GM12878 (cell line): ENCODE data around the gene LDB3. TPM values are rescaled to one million over a fixed set of nuclear protein-coding genes. Genes with fewer than 3 reads are reported as not detected.

Experiments used
- ATAC-seq: fragments of 200-7000 bp; cut with Tn5 transposase; 3 replicates; pipeline ENCODE4 v1.9.1; 2020; ENCODE audit warnings: mild to moderate bottlenecking, moderate library complexity
- BruUV-seq: library from RNA; stranded (reverse); fragments of 400-500 nt; replicated peaks from 2 replicates; lab custom pipeline; 2021; lab: Mats Ljungman, UMichigan
- CTCF ChIA-PET: fragments of 300-600 bp; sonication (Branson Sonifier 250); formaldehyde crosslinking; extraction: SDS; loops from one replicate; lab custom pipeline; 2021; ENCODE audit warnings: inconsistent platforms; lab: Yijun Ruan, JAX
- POLR2A ChIA-PET: fragments of 350-600 bp; formaldehyde crosslinking; extraction: SDS; loops from one replicate; lab custom pipeline; 2021; ENCODE audit warnings: inconsistent platforms; lab: Charles Lee
- RAD21 ChIA-PET: fragments of 300-600 bp; sonication (Branson Sonifier 250); formaldehyde crosslinking; loops from one replicate; lab custom pipeline; 2023; ENCODE audit warnings: antibody characterized with exemption; ENCODE audit not compliant: unreplicated experiment; lab: Charles Lee
- SMC1A ChIA-PET: fragments of 300-600 bp; sonication (Branson Sonifier 250); formaldehyde crosslinking; loops from one replicate; lab custom pipeline; 2023; ENCODE audit not compliant: unreplicated experiment, uncharacterized antibody; lab: Charles Lee
- DNase-seq: peaks from one replicate; pipeline ENCODE4 v3.0.0-alpha.2; 2011; ENCODE audit warnings: low read depth, low spot score
- FAIRE-seq: peaks from 3 replicates; lab custom pipeline; 2011; peaks lifted over from hg19 to GRCh38; lab: Jason Lieb, UNC
- H2AFZ ChIP-seq: 2 replicates; pipeline ENCODE4 v1.6.0; 2011; ENCODE audit warnings: low read depth, low read length, control low read depth; ENCODE audit not compliant: control insufficient read depth
- H3K27ac ChIP-seq: 2 replicates; pipeline ENCODE4 v1.5.1; 2011; ENCODE audit warnings: control low read depth; ENCODE audit not compliant: control insufficient read depth, insufficient read depth
- H3K27me3 ChIP-seq, 2 experiments: replicated peaks in 1 of 2; 2 replicates each; pipeline versions ENCODE4 v1.6.0 to v1.6.1; 2011; ENCODE audit warnings: low read length in 1 of 2; ENCODE audit not compliant: control insufficient read depth in 2 of 2, insufficient read depth in 2 of 2
- H3K36me3 ChIP-seq, 2 experiments: 2 replicates each; pipeline ENCODE4 v1.5.1; 2011; ENCODE audit warnings: low read length in 1 of 2; ENCODE audit not compliant: control insufficient read depth in 2 of 2, insufficient read depth in 2 of 2
- H3K4me1 ChIP-seq: 2 replicates; pipeline ENCODE4 v1.6.1; 2011; ENCODE audit warnings: mild to moderate bottlenecking, low read length, moderate library complexity, mixed read lengths; ENCODE audit not compliant: control insufficient read depth, insufficient read depth
- H3K4me2 ChIP-seq: 2 replicates; pipeline ENCODE4 v1.6.0; 2011; ENCODE audit warnings: control low read depth; ENCODE audit not compliant: control insufficient read depth, insufficient read depth
- H3K4me3 ChIP-seq: fragments of 200-600 bp; sonication (generic); 2 replicates; pipeline ENCODE4 v1.5.1; 2016
- H3K79me2 ChIP-seq: 2 replicates; pipeline ENCODE4 v1.6.0; 2011; ENCODE audit warnings: low read length; ENCODE audit not compliant: control insufficient read depth, insufficient read depth
- H3K9ac ChIP-seq: 2 replicates; pipeline ENCODE4 v1.8.0; 2011; ENCODE audit warnings: low read length, control low read depth, mixed read lengths; ENCODE audit not compliant: control insufficient read depth, insufficient read depth
- H3K9me3 ChIP-seq: replicated peaks from 3 replicates; pipeline ENCODE4 v1.5.1; 2011; ENCODE audit warnings: mild to moderate bottlenecking, low read length; ENCODE audit not compliant: control insufficient read depth, insufficient read depth
- H4K20me1 ChIP-seq: 2 replicates; pipeline ENCODE4 v1.6.0; 2011; ENCODE audit not compliant: control insufficient read depth, insufficient read depth
- ATF7 ChIP-seq: fragments of 450-650 bp; IDR thresholded peaks from 2 replicates; pipeline ENCODE4 v1.6.1; 2016; ENCODE audit warnings: low read depth, mild to moderate bottlenecking
- BACH1 ChIP-seq: fragments of 450-650 bp; IDR thresholded peaks from 2 replicates; pipeline ENCODE4 v1.6.1; 2017; ENCODE audit warnings: mild to moderate bottlenecking, borderline replicate concordance
- IRF4 ChIP-seq: IDR thresholded peaks from 2 replicates; pipeline ENCODE4 v1.6.1; 2011; ENCODE audit warnings: low read depth, low read length
- KLF5 ChIP-seq: fragments of 450-650 bp; IDR thresholded peaks from 2 replicates; pipeline ENCODE4 v1.6.1; 2014; ENCODE audit warnings: mild to moderate bottlenecking; ENCODE audit not compliant: partially characterized antibody
- LARP7 ChIP-seq: fragments of 450-650 bp; IDR thresholded peaks from 2 replicates; pipeline ENCODE4 v1.6.1; 2017; ENCODE audit warnings: mild to moderate bottlenecking
- NR2F1 ChIP-seq: fragments of 450-650 bp; conservative IDR thresholded peaks from 2 replicates; pipeline ENCODE4 v1.6.1; 2017; ENCODE audit warnings: mild to moderate bottlenecking
- POLR2AphosphoS2 ChIP-seq: IDR thresholded peaks from 2 replicates; pipeline ENCODE4 v1.6.1; 2011; ENCODE audit warnings: low read depth, mild to moderate bottlenecking, low read length, improper control_type of control experiment, moderate library complexity
- POU2F2 ChIP-seq: IDR thresholded peaks from 3 replicates; pipeline ENCODE4 v1.6.1; 2011; ENCODE audit warnings: low read depth, mild to moderate bottlenecking, low read length, borderline replicate concordance
- RUNX3 ChIP-seq: IDR thresholded peaks from 2 replicates; pipeline ENCODE4 v1.6.1; 2012; ENCODE audit warnings: low read length, inconsistent platforms
- SMAD5 ChIP-seq: IDR thresholded peaks from 2 replicates; pipeline ENCODE4 v1.6.1; 2016; ENCODE audit warnings: antibody characterized with exemption, low read depth
- TCF12 ChIP-seq: IDR thresholded peaks from 2 replicates; pipeline ENCODE4 v1.6.1; 2011; ENCODE audit warnings: low read depth, mild to moderate bottlenecking, low read length
- TCF7 ChIP-seq: IDR thresholded peaks from 2 replicates; pipeline ENCODE4 v1.6.1; 2014; ENCODE audit warnings: antibody characterized with exemption, borderline replicate concordance
- WGBS: methylation state at CpG from one replicate; pipeline ENCODE4 v1.1.6; 2016; ENCODE audit warnings: low lambda C conversion rate; ENCODE audit not compliant: insufficient replicate concordance, insufficient coverage; ENCODE audit errors: missing lambda C conversion rate; 5-methylcytosine and 5-hydroxymethylcytosine counted together
- in situ Hi-C: fragments of 300-500 bp; cut with MboI; formaldehyde crosslinking; loops from 9 replicates; pipeline ENCODE4 v1.14.3; 2018; ENCODE audit warnings: mixed read lengths
- intact Hi-C: fragments of 100-400 bp; cut with micrococcal nuclease; formaldehyde crosslinking; loops from one replicate; pipeline ENCODE4 v1.14.2; 2022; ENCODE audit not compliant: unreplicated experiment
- polyA plus RNA-seq, 11 experiments: library from polyadenylated mRNA; depleted of rRNA in 4 of 11; unstranded in 6 of 11; stranded (reverse) in 5 of 11; fragments of >200 nt; fragmentation: Nextera tagmentation in 4 of 11; fragmentation: Illumina TruSeq in 1 of 11; extraction: Ambion mirVana in 4 of 11; extraction: Trizol in 1 of 11; gene quantifications; 1 replicate in 1 of 11; 2 replicates in 10 of 11; pipeline versions ENCODE4 v1.2.1 to v1.2.3, GENCODE V29; 2011 to 2016; ENCODE audit warnings: inconsistent platforms in 2 of 11, missing spikeins in 2 of 11, low read depth in 1 of 11
- total RNA-seq, 4 experiments: library from RNA; depleted of rRNA in 3 of 4; stranded (reverse); fragments of >200 nt in 3 of 4; fragmentation: Illumina TruSeq in 1 of 4; extraction: Trizol in 1 of 4; gene quantifications; 2 replicates each; pipeline versions ENCODE4 v1.2.1 to v1.2.3, GENCODE V29; 2013 to 2021
- TF ChIP-seq, protein P1 (sequence below): IDR thresholded peaks from 2 replicates; pipeline ENCODE4 v1.6.1; 2011; ENCODE audit warnings: borderline replicate concordance, low read depth, mild to moderate bottlenecking, moderate library complexity, mixed read lengths, low read length; ENCODE audit not compliant: insufficient read depth; ENCODE audit errors: extremely low read length
- TF ChIP-seq, protein P2 (sequence below): IDR thresholded peaks from 2 replicates; pipeline ENCODE4 v1.6.1; 2012; ENCODE audit warnings: low read length, inconsistent platforms
- TF ChIP-seq, protein P3 (sequence below): fragments of 450-650 bp; IDR thresholded peaks from 2 replicates; pipeline ENCODE4 v1.6.1; 2017; ENCODE audit warnings: mild to moderate bottlenecking
- TF ChIP-seq, protein P4 (sequence below): fragments of 150-350 bp; IDR thresholded peaks from 2 replicates; pipeline ENCODE4 v1.6.1; 2016; ENCODE audit warnings: low read depth, low read length

LDB3 gene
- total and polyA plus RNA-seq, 10 of the 15 experiments (the other 5 are each of a cell fraction or from before 2014, with no cell fraction given), result 0.02 to 0.07 (median 0.04) TPM; not detected in 1

DNA sequence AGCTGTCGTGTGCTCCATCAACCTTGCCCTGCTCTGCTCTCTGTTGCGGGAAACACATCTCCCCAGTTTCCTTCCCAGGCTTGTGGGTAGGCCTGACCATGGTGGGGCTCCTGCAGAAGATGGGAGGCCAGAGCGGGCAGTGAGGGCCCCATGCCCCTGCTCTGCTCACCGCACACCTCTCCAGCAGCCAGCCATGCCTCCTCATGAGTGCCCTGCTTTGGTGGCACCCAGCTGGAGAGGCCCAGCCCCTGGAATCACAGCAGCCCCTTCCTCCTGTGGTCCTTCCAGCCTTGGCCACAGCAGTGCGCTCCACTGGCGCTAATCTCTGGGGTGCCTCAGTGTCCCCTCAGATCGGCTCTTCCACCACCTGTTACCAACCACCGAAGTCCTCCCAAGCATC is 18.2 kb upstream of the LDB3 start:
- no peaks in the 10 kb centered on the region for H4K20me1 ChIP-seq
- in situ Hi-C loops, result no loop called here
- intact Hi-C loops, result no loop called here
- ChIA-PET SMC1A (no interaction called here), CTCF (no interaction called here), RAD21 (no interaction called here)
- ATAC-seq (no peak), DNase-seq (no peak), FAIRE-seq (no peak)
- no peaks in the 10 kb centered on the region for H3K79me2 ChIP-seq
- H3K9ac ChIP-seq, result no peak overlapping the region
- H2AFZ ChIP-seq, result no peak overlapping the region
- H3K4me3 ChIP-seq, result no peak overlapping the region
- H3K4me2 ChIP-seq, result no peak overlapping the region
- no peaks in the 10 kb centered on the region for H3K36me3 ChIP-seq
- H3K27ac ChIP-seq, result no peak overlapping the region
- BruUV-seq, result no TSS peak
- no peaks in the 10 kb centered on the region; a peak in 1 of 4 replicates for H3K27me3 ChIP-seq
- H3K9me3 ChIP-seq, result no peaks in the 10 kb centered on the region
- 48% methylated on average over 7 of the region's 8 CpGs for WGBS
- TF ChIP-seq, protein P1, sequence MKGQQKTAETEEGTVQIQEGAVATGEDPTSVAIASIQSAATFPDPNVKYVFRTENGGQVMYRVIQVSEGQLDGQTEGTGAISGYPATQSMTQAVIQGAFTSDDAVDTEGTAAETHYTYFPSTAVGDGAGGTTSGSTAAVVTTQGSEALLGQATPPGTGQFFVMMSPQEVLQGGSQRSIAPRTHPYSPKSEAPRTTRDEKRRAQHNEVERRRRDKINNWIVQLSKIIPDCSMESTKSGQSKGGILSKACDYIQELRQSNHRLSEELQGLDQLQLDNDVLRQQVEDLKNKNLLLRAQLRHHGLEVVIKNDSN, result no peak
- TF ChIP-seq LARP7 (no peak), TCF7 (no peak), POU2F2 (no peak), TCF12 (no peak), NR2F1 (no peak), RUNX3 (no peak), POLR2AphosphoS2 (no peak), IRF4 (no peak), KLF5 (no peak), SMAD5 (no peak), ATF7 (no peak), BACH1 (no peak)
- TF ChIP-seq, protein P2, sequence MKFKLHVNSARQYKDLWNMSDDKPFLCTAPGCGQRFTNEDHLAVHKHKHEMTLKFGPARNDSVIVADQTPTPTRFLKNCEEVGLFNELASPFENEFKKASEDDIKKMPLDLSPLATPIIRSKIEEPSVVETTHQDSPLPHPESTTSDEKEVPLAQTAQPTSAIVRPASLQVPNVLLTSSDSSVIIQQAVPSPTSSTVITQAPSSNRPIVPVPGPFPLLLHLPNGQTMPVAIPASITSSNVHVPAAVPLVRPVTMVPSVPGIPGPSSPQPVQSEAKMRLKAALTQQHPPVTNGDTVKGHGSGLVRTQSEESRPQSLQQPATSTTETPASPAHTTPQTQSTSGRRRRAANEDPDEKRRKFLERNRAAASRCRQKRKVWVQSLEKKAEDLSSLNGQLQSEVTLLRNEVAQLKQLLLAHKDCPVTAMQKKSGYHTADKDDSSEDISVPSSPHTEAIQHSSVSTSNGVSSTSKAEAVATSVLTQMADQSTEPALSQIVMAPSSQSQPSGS, result no peak
- TF ChIP-seq, protein P3, sequence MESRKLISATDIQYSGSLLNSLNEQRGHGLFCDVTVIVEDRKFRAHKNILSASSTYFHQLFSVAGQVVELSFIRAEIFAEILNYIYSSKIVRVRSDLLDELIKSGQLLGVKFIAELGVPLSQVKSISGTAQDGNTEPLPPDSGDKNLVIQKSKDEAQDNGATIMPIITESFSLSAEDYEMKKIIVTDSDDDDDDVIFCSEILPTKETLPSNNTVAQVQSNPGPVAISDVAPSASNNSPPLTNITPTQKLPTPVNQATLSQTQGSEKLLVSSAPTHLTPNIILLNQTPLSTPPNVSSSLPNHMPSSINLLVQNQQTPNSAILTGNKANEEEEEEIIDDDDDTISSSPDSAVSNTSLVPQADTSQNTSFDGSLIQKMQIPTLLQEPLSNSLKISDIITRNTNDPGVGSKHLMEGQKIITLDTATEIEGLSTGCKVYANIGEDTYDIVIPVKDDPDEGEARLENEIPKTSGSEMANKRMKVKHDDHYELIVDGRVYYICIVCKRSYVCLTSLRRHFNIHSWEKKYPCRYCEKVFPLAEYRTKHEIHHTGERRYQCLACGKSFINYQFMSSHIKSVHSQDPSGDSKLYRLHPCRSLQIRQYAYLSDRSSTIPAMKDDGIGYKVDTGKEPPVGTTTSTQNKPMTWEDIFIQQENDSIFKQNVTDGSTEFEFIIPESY, result no peak
- TF ChIP-seq, protein P4, sequence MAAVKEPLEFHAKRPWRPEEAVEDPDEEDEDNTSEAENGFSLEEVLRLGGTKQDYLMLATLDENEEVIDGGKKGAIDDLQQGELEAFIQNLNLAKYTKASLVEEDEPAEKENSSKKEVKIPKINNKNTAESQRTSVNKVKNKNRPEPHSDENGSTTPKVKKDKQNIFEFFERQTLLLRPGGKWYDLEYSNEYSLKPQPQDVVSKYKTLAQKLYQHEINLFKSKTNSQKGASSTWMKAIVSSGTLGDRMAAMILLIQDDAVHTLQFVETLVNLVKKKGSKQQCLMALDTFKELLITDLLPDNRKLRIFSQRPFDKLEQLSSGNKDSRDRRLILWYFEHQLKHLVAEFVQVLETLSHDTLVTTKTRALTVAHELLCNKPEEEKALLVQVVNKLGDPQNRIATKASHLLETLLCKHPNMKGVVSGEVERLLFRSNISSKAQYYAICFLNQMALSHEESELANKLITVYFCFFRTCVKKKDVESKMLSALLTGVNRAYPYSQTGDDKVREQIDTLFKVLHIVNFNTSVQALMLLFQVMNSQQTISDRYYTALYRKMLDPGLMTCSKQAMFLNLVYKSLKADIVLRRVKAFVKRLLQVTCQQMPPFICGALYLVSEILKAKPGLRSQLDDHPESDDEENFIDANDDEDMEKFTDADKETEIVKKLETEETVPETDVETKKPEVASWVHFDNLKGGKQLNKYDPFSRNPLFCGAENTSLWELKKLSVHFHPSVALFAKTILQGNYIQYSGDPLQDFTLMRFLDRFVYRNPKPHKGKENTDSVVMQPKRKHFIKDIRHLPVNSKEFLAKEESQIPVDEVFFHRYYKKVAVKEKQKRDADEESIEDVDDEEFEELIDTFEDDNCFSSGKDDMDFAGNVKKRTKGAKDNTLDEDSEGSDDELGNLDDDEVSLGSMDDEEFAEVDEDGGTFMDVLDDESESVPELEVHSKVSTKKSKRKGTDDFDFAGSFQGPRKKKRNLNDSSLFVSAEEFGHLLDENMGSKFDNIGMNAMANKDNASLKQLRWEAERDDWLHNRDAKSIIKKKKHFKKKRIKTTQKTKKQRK, result no peak
- TF ChIP-seq, all 136 proteins: peak for 0
- H3K4me1 ChIP-seq, result no peaks in the 10 kb centered on the region
- POLR2A ChIA-PET, result no interaction called here
